HG03558 (cell line): ENCODE results near the gene CAPZA2.
A peak's percentile ranks its signal among the peaks of the same experiment; 100 is the strongest.
"Not testable (repeated sequence)": the region's sequence is repeated elsewhere in the genome, so short reads cannot be mapped to it uniquely, and the experiment has no call there.

Source experiments
- ATAC-seq: cut with Tn5 transposase; IDR thresholded peaks from one replicate; pipeline ENCODE4 v1.9.1; 2021; ENCODE audit warnings: moderate number of reproducible peaks; ENCODE audit not compliant: unreplicated experiment; ENCODE audit errors: extremely low read depth

The CAPZA2 gene

DNA sequence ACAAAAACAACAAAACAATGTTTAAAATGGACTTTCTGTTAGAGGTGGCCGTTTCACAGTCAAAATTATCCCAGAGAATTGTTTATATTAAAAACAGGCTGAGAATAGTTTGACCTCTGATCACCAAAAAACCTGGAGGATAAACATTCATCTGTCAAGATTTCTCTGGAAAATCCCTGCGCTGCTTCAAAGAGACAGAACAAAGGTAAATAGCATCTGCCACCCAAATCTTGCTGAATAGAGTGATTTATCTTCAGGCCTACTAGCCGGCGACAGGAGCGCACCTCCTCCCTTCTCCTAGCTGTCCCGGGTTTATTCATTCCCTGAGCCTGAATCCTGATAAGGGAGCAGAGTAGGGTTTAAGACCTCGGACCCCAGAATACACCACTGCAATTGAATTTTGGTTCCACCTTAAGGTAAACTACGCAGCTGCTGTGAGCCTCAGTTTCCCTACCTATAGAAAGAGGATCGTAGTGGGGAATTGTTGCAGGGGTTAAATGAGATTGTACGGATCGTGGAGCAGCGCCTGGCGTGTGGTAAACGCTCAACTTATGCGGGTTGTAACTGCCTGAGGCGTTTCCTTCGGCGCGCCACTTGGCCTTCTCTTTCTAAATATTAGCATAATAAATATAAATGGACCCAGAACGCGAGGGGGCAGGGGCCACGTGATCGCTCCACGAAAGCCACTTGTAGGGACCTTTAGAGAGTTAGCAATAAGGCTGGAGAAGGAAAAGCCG, 90.4 kb downstream of the CAPZA2 start:
- ATAC-seq, result no peak

- no peak for ATAC-seq
These were observed 91.1 kb downstream of the CAPZA2 start, which contains the start of gene ST7 for GRCh38 chr7:116953372-116953905. Gene ST7 (plus strand): TSS chr7:116953501. CDS start chr7:116953541, 40 bp downstream.

DNA sequence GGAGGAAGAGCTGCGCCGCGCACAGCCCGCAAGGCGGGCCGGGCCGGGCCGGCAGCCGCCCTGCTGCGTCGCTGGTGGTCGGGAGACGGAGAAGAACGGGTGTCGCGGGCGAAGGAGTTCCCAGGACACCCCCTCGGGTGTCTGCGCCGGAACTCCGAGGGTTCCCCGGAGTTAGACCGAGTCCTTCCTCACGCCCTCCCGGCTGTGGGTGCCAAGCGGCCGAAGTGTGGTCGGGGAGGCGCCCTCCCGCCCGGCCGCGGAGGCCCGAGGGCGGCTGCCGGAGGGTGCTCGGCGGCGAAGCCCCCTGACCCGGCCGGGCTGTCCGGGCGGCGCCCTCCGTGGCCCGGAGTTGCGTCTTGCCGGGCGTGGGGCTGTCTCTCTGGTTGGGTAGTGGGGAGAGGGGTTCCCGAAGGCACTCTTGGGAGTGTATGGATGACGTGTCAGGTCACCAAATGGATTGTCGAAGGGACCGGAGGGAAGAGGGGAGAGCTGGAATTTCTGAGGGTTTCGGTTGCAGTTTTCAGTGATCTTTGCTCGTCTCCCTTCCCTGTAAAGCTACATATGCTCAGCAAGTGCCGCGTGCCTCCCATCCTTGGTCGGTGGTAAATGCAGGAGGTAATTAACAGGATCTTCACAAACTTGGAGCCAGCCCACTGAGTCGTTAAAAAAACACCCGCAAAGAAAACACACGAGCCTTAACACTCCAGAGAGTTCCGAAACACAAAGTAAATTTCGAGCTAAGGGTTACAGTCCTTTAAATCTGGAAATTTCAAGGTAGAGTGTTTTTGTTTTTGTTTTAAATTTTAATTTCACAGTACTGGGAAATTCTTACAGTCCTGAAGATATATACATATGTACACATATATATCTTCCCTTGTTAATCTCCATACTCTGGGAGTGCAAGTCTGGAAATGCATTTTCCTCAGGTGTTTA, 91.8 kb downstream of the CAPZA2 start:
- ATAC-seq, result no peak

DNA sequence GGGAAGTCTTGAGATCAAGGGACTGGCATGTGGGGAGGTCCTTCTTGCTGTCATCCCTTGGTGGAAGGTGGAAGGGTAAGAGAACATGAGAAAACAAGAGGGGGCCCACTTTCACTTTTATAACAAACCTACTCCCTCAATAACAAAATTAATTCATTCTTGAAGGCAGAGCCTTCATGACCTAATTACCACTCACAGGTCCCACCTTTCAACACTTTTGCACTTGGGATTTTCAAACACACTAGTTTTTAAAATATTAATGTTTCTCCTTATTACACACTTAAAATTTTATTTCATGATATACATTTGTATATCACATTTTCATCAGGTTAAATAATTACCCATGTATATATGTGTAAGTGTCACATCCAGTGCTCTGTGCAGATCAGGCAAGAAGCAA, 93.0 kb downstream of the CAPZA2 start:
- ATAC-seq, result no peak

DNA sequence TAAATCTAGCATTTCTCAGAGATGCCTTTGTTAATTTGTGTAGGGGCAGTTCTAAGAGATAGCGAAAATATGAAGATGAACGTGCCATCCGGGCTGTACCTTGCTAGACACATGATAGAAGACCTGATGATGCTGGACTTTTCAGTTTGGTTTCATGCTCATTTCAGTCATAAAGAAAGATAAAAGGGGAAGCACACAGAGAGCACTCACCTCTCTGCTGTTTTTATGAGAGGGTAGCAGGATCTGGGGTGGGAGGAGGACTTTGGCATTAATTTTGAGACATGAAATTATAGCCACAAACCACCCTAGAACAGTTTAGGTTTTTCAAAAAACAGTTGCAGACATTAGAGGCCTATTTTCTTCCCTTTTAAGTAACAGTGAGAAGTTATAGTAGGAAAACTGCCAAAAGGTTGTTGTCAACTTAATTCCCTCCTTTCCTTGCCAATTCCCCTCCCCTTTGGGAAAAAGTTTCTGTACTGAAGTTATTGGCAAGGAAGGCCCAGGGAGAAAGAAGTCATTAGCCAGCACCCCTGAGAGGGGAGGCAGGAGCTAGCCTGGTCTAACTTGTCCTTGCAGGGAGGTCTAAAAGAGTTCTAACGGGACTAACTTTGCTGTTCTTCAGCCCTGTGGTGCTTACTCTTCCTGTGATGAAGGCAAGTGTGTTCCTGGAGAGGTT, 93.6 kb downstream of the CAPZA2 start:
- peak; percentile 72 for ATAC-seq

- ATAC-seq, result no peak
These were observed 94.1 kb downstream of the CAPZA2 start for GRCh38 chr7:116956477-116956804.

GRCh38 chr7:116957874-116958273, 95.5 kb downstream of the CAPZA2 start:
- peak; percentile 27 for ATAC-seq

- not testable (repeated sequence) for ATAC-seq
These were observed 99.7 kb downstream of the CAPZA2 start for GRCh38 chr7:116961966-116962673.

DNA sequence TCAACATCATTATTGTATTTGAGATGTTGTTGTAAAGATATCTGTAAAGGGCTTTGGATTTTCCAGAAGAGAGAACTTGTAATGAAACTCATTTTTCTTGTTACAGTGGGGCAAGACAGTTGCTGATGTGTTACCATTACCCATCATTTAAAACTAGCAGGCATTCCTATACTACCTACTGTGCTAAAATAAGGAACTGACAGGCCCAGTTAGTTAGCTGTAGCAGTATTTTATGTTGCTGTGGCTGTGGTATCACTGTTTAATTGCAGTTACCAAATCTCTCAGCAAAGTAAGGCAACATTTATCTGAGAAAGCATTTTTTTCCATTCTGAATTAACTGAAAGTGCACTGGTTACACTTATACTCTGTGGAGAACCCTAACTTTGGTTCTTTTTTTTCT, 100.8 kb downstream of the CAPZA2 start:
- no peak for ATAC-seq

GRCh38 chr7:116966601-116967000, 104.2 kb downstream of the CAPZA2 start:
- no peak for ATAC-seq

DNA sequence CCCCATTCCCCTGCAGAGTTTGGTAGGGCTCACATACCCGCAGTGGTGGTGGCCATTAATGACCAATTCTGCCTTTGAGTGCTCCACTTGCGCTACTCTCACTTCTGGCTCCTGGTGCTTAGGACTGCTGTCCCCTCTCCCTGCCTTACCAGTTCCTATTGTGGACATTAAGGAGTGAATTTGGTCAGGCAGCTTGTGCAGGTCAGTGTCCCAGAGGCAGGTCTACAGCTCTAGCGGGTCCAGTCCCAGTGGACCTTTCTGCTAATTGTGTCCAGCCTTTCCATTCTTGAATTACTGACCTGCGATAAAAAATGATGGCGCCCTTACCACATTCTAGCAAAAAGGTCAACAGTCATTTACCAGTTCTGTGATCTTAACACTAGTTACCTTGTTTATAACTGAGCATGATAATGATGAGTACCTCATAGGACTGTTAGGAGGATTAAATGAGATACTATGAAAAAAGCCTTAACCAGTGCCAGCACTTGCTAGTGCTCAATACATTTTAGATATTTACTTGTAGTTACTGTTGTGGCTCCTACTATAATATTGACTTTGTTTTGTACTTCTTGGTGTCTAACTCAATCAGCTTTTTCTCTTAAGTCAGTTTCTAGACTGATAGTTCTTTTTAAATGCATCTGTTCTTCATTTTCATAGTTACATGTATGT, 105.0 kb downstream of the CAPZA2 start:
- ATAC-seq, result no peak

- no peak for ATAC-seq
These were observed 105.6 kb downstream of the CAPZA2 start for GRCh38 chr7:116967983-116968382.

DNA sequence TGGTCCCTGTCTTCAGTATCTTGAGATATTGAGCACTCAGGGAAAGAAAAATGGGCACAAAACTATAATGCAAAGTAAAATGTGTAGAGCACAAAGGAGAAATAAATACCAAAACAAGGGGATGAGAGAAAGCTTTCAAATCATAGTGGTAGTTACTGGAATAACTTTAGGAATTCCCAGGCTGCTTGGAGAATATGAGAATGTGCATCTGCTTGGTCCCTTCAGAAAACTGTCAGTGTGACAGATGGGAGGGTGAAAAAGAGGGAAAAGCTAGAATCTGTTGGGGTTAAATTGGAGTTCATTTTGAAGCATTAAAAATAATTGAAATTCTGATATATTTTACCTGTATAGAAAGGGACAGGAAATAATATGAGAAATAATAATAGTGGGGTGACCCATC, 106.2 kb downstream of the CAPZA2 start:
- no peak for ATAC-seq

- ATAC-seq, result no peak
These were observed 107.0 kb downstream of the CAPZA2 start for GRCh38 chr7:116969371-116969902.

- peak; percentile 67 for ATAC-seq
These were observed 108.0 kb downstream of the CAPZA2 start for GRCh38 chr7:116970238-116970910.

GRCh38 chr7:116971153-116971552, 108.8 kb downstream of the CAPZA2 start:
- ATAC-seq, result not testable (repeated sequence)
